Fibroblast of lung (primary cell): ENCODE results near the gene ZNF860.

Experiments used
- CTCF ChIP-seq, 2 donors: IDR thresholded peaks in 1 of 2; conservative IDR thresholded peaks in 1 of 2; 1 replicate in 1 of 2; 2 replicates in 1 of 2; pipeline ENCODE4 v1.5.1; 2011 to 2012; ENCODE audit warnings: low read length in 2 of 2, control low read depth in 1 of 2, inconsistent platforms in 1 of 2, low read depth in 1 of 2, mild to moderate bottlenecking in 1 of 2
- EZH2 ChIP-seq: IDR thresholded peaks from 2 replicates; pipeline ENCODE4 v1.5.1; 2012; ENCODE audit warnings: low read length, control low read depth, mild to moderate bottlenecking; ENCODE audit errors: missing control alignments

GRCh38 chr3:32021155-32021554 is 39.6 kb downstream of the ZNF860 start:
- TF ChIP-seq CTCF (conservative IDR thresholded peaks at IDR 0.05 in 1 of 2, IDR thresholded peaks at IDR 0.05 in 1 of 2; ENCODE audit: low read depth in 1 of 2, low read length in 2 of 2) = no peak
- no peak for TF ChIP-seq EZH2
